NAMALWA (cell line): ENCODE measurements around the gene TMEM62.
A peak's percentile ranks its signal among the peaks of the same experiment; 100 is the strongest.
"Not testable (repeated sequence)": the region's sequence is repeated elsewhere in the genome, so short reads cannot be mapped to it uniquely, and the experiment has no call there.

Source experiments
- DNase-seq: peaks from one replicate; pipeline ENCODE4 v3.0.0-alpha.2; 2015; ENCODE audit warnings: low spot score

The TMEM62 gene

DNA sequence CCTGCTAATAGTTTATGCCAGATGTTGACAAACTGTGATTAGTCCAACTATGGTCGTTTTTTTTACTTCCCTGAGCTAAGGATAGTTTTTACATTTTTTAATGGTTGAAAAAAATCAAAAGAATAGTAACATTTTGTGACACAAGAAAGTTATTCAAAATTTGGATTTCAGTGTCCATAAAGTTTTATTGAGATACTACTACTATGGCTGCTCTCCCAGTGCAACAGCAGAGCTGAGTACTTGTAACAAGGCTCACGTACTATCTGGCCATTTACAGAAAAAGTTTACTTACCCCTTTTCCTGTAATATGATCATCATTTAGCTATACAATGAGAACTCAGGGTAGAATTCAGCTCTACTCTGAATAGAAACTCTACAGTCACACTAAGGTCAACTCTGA, 11.5 kb upstream of the TMEM62 start:
- no peak for DNase-seq

DNA sequence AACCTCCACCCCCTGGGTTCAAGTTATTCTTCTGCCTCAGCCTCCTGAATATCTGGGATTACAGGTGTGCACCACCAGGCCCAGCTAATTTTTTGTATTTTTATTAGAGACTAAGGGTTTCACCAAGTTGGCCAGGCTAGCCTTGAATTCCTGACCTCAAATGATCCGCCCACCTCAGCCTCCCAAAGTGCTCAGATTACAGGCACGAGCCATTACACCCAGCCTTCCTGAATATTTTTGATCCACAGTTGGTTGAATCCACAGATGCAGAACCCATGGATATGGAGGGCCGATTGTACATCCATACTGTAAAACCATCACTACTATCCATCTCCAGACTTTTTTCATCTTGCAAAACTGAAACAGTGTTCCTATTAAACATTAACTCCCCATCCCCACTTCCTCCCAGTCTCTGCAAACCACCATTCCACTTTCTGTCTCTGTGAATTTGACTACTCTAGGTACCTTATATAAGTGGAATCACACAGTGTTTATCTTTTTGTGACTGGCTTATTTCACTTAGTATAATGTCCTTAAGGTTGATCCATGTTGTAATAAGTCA, 8.2 kb upstream of the TMEM62 start:
- no peak for DNase-seq

DNA sequence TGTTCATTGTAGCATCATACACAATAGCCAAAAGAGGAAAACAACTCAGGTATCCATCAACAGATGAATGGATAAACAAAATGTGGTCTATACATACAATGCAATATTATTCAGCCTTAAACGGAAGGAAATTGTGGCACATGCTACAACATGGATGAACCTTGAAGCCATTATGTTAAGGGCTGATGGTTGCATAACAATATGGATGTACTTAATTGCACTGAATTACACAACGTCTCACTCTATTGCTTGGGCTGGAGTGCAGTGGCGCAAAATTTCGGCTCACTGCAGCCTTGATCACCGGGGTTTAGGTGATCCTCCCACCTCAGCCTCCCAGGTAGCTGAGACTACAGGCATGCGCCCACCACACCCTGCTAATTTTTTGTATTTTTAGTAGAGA, 7.0 kb upstream of the TMEM62 start:
- DNase-seq = no peak

- no peak for DNase-seq
Observed at GRCh38 chr15:43127752-43128151, 5.6 kb upstream of the TMEM62 start.

DNA sequence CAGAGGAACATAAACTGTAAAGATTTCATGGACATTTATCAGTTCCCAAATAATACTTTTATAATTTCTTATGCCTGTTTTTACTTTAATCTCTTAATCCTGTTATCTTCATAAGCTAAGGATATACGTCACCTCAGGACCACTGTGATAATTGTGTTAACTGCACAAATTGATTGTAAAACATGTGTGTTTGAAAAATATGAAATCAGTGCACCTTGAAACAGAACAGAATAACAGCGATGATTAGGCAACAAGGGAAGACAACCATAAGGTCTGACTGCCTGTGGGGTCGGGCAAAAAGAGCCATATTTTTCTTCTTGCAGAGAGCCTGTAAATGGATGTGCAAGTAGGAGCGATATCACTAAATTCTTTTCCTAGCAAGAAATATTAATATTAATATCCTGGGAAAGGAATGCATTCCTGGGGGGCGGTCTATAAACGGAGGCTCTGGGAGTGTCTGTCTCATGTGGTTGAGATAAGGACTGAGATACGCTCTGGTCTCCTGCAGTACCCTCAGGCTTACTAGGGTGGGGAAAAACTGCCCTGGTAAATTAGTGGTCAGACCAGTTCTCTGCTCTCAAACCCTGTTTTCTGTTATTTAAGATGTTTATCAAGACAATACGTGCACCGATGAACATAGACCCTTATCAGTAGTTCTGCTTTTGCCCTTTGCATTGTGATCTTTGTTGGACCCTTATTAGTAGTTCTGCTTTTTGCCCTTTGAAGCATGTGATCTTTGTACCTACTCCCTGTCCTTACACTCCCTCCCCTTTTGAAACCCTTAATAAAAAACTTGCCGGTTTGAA, 5.0 kb upstream of the TMEM62 start:
- not testable (repeated sequence) for DNase-seq

- no peak for DNase-seq
Observed at GRCh38 chr15:43128980-43129335, 4.4 kb upstream of the TMEM62 start.

DNA sequence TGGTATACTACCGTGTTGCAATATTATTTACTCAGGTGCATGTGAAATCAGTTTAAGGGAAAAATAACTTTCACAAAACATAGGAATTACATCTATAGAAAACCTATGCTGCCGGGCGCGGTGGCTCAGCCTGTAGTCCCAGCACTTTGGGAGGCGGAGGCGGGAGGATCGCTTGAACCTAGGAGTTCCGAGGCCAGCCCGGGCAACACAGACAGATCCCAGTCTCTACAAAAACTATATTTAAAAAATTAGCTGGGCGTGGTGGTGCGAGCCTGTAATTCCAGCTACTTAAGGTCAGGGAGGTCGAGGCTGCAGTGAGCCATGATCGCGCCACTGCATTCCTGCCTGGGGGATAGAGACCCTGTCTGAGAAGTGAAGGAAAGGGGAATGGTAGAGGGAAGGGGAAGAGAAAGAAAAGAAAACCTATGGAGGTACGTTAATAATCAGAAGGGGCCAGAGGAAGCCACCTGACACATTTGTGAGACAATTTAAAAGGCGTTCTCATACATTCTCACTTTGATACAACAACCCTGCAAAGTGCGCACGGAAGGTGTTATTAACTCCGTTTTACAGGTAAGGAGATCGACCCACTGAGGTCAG, 456 bp upstream of the TMEM62 start:
- DNase-seq = no peak

DNA sequence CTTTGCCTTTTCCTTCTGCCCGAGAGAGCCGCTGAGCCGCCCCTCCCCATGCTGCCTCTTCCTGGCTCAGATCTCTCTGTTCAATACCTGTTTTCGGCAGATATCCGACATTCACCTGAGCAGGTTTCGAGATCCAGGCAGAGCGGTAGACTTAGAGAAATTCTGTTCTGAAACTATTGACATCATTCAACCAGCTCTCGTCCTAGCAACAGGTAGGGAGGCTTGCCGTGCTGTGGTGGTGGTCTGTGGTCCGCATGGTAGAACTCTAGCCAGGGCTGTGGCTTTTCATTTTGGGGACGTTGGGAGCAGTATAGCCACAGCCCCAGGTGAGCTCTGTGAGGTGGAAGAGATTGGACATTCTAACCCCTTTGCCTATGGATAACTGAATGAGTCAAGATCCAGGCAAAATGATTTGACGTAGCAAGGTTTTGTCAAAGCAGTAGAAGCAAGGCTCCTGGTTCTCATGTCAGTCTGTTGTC, 810 bp downstream of the TMEM62 start:
- DNase-seq = peak; percentile 28

DNA sequence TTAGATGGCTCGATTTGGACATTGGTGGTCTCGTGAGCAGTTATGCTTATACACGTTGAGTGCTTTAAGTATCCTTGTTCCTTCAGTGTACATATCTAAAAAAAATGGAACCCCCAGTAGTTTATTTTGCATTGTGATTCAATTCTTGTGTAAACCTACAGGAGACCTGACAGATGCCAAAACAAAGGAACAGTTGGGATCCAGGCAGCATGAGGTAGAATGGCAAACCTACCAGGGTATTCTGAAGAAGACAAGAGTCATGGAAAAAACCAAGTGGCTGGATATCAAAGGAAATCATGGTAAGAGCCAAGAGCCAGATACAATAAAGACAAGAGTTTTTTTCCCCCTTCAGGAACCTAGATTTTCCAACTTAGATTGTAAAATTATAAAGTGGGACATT, 2.0 kb downstream of the TMEM62 start:
- no peak for DNase-seq

- DNase-seq = peak; percentile 26
Observed at GRCh38 chr15:43143203-43143941, 10.0 kb downstream of the TMEM62 start.

DNA sequence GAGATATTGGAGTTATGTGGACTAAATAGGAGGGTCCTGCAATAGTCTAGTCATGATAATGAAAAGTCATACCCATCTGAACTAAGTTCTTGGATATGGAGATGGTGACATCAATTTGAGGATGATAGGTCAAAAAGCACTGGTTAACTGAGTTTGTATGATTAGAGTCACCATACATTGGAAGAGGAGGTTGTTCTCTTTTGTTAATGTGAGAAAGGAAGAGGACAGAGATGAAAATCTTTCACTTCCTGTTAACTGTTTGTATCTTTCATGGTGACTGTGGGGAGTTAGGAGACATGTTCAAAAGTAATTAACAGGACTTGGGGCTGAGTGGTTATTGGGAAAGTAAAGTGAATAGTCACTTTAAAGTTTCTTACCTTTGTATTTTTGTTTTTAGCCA, 11.1 kb downstream of the TMEM62 start:
- DNase-seq = peak; percentile 37

DNA sequence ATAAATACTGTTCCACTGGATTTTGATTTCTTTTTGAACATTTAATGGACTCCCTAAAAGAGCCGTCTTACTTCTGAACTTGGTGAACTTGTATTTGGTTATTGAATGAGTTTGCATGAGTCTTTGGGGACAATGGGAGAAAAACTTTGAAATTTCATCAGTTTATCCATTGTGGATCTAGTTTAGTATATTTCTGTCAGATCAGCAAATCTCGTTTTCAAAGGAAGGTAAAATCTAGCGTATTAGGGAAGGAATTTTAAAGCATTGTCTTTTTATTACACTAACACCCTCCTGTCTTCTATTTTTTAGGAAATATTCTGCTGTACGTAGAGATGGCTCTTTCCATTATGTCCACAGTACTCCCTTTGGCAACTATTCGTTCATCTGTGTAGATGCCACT, 12.8 kb downstream of the TMEM62 start:
- no peak for DNase-seq

- no peak for DNase-seq
Observed at GRCh38 chr15:43150191-43150929, 17.0 kb downstream of the TMEM62 start.

- DNase-seq = no peak
Observed at GRCh38 chr15:43151688-43152087, 18.3 kb downstream of the TMEM62 start.

DNA sequence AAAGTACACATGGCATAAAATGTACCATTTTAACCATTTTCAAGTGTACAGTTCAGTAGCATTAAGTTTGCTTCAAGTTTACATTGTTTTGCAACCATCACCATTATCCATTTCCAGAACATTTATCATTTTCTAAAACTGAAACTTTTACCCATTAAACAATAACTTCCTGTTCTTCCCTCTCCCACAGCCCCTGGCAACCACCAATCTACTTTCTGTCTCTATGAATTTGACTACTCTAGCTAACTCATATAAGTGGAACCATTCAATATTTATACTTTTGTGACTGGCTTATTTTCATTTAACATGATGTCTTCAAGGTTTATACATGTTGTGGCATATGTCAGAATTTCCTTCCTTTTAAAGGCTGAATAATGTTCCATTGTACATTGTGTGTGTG, 19.9 kb downstream of the TMEM62 start:
- DNase-seq = no peak

- DNase-seq = no peak
Observed at GRCh38 chr15:43165801-43166325, 32.5 kb downstream of the TMEM62 start.

- not testable (repeated sequence) for DNase-seq
Observed at GRCh38 chr15:43167261-43167660, 33.9 kb downstream of the TMEM62 start.

DNA sequence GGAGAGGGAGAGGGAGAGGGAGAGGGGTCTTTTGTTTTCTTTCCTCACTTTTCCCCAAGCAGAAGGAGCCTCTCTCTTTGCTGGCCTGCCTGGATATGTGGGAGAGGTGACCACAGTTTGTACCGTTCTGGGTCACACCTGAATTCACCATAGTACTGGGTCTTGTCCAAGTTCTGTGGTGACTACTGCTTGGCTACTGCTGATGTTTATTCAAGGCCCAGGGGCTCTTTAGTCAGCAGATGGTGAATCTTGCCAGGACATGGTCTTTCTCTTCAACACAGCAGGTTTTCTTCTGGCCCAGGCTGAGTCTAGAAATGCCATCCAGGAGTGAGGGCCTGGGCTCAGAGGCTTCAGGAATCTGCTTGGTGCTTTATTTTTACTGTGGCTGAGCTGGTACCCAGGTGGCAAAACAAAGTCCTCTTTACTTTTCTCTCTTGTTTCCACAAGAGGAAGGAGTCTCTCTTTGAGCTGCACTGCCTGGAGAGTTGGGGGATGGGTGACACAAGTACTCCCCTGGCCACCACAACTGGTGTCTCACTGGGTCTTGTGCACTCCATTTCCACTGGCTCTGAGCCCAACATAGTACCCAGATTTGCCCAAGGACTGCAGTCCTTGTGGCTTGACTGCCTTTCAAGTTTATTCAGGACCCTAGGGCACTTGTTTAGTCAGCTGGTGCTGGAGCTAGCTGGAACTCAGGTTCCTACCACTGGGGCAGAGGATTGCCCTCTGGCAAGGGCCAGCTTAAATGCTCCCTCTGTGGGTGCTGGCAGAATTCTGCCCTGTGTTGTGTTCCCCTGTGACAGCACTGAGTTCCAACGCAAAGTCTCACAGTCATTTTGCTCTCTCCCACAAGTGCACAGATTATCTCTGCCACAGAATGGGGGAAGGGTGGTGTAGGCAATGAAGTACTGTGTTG, 35.1 kb downstream of the TMEM62 start:
- no peak for DNase-seq

DNA sequence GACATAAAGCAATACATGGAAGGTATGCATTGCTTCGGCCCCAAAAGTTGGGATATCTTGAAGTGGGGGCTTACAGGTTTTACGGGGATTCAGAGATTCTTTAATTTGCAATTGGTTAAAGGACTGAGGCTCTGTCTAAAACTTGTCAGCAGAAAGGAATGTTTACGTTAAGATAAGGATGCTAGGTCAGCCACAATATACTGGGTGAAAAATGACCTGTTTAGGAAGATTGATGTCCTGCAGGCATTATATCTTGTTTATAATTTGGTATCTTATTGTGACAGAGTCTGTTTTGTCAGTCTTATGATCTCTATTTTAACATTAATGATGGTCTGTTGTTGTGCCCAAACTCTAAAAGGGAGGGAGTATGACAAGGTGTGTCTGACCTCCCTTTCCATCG, 36.5 kb downstream of the TMEM62 start:
- DNase-seq = no peak

DNA sequence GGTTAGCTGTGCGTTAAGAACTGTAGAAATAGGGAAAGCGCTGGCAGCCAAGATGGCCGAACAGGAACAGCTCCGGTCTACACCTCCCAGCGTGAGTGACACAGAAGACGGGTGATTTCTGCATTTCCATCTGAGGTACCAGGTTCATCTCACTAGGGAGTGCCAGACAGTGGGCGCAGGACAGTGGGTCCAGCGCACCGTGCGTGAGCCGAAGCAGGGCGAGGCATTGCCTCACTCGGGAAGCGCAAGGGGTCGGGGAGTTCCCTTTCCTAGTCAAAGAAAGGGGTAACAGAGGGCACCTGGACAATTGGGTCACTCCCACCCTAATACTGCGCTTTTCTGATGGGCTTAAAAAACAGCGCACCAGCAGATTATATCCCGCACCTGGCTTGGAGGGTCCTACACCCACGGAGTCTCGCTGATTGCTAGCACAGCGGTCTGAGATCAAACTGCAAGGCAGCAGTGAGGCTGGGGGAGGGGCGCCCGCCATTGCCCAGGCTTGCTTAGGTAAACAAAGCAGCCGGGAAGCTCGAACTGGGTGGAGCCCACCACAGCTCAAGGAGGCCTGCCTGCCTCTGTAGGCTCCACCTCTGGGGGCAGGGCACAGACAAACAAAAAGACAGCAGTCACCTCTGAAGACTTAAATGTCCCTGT, 42.4 kb downstream of the TMEM62 start:
- not testable (repeated sequence) for DNase-seq
